HCT116 (cell line): ENCODE measurements around the gene KYAT1. TPM values are rescaled to one million over a fixed set of nuclear protein-coding genes. Genes with fewer than 3 reads are reported as not detected.

Experiments used
- ATAC-seq: fragments of 200-7000 bp; cut with Tn5 transposase; 2 replicates; pipeline ENCODE4 v1.9.1; 2020; ENCODE audit warnings: mild to moderate bottlenecking, moderate library complexity
- BruUV-seq: library from RNA; stranded (reverse); fragments of 400-500 nt; replicated peaks from 2 replicates; lab custom pipeline; 2021; lab: Mats Ljungman, UMichigan
- CTCF ChIA-PET: fragments of 300-600 bp; sonication (Branson Sonifier 250); formaldehyde crosslinking; loops from one replicate; lab custom pipeline; 2021; ENCODE audit warnings: antibody characterized with exemption; lab: Charles Lee
- POLR2A ChIA-PET: fragments of 300-600, 350-600 bp; sonication (Branson Sonifier 250); formaldehyde crosslinking; loops from one replicate; lab custom pipeline; 2021; ENCODE audit warnings: antibody characterized with exemption; lab: Charles Lee
- RAD21 ChIA-PET, 2 experiments: fragments of 300-600 bp; sonication (Branson Sonifier 250); formaldehyde crosslinking; loops; one replicate each; lab custom pipeline; 2023; ENCODE audit warnings: low total read pairs in 2 of 2; ENCODE audit not compliant: uncharacterized antibody in 2 of 2, unreplicated experiment in 2 of 2, low non-redundant PET in 1 of 2; lab: Charles Lee
- DNase-seq: peaks from one replicate; pipeline ENCODE4 v3.0.0-alpha.2; 2010; ENCODE audit warnings: low read depth, low spot score
- H2AFZ ChIP-seq: fragments of 200-600 bp; shearing (Covaris generic), sonication (generic); 2 replicates; pipeline ENCODE4 v1.6.1; 2017; ENCODE audit warnings: low read depth, mixed run types, mixed read lengths, antibody characterized with exemption, low read length; ENCODE audit not compliant: poor library complexity, severe bottlenecking
- H3K27ac ChIP-seq: 2 replicates; pipeline ENCODE4 v1.5.1; 2012; ENCODE audit warnings: low read depth, low read length
- H3K27me3 ChIP-seq: fragments of 200-600 bp; sonication (generic); 2 replicates; pipeline ENCODE4 v1.6.1; 2016; ENCODE audit warnings: mixed run types, low read length, mixed read lengths; ENCODE audit not compliant: insufficient read depth
- H3K36me3 ChIP-seq, 2 experiments: fragments of 200-500 bp in 1 of 2; fragments of 200-600 bp in 1 of 2; sonication (Bioruptor generic) in 1 of 2; sonication (generic) in 1 of 2; 2 replicates each; pipeline versions ENCODE4 v1.5.1 to v1.6.1; 2014 to 2016; ENCODE audit warnings: low read length in 2 of 2, inconsistent platforms in 1 of 2, mixed read lengths in 1 of 2, mixed run types in 1 of 2; ENCODE audit not compliant: insufficient read depth in 2 of 2, control insufficient read depth in 1 of 2
- H3K4me1 ChIP-seq, 2 experiments: fragments of 200-600 bp in 1 of 2; sonication (generic) in 1 of 2; 2 replicates each; pipeline versions ENCODE4 v1.5.1 to v1.6.1; 2012 to 2017; ENCODE audit warnings: low read length in 2 of 2, inconsistent platforms in 1 of 2, mild to moderate bottlenecking in 1 of 2, mixed read lengths in 1 of 2, mixed run types in 1 of 2, moderate library complexity in 1 of 2; ENCODE audit not compliant: insufficient read depth in 2 of 2, control insufficient read depth in 1 of 2
- H3K4me2 ChIP-seq: fragments of 200-600 bp; sonication (generic); 2 replicates; pipeline ENCODE4 v1.6.1; 2017; ENCODE audit warnings: mixed run types, low read length, mixed read lengths
- H3K4me3 ChIP-seq, 2 experiments: fragments of 200-600 bp in 1 of 2; sonication (generic) in 1 of 2; replicated peaks in 1 of 2; 2 replicates each; pipeline ENCODE4 v1.5.1; 2011 to 2016; ENCODE audit warnings: low read length in 2 of 2, control low read depth in 1 of 2, low read depth in 1 of 2, mild to moderate bottlenecking in 1 of 2, mixed read lengths in 1 of 2, mixed run types in 1 of 2
- H3K79me2 ChIP-seq: fragments of 200-600 bp; sonication (generic); 2 replicates; pipeline ENCODE4 v1.6.1; 2017; ENCODE audit warnings: mild to moderate bottlenecking, mixed run types, low read length, moderate library complexity, mixed read lengths; ENCODE audit not compliant: insufficient read depth
- H3K9ac ChIP-seq: fragments of 200-600 bp; sonication (generic); 2 replicates; pipeline ENCODE4 v1.6.1; 2016; ENCODE audit warnings: low read length, mixed read lengths
- H3K9me2 ChIP-seq: fragments of 200-600 bp; sonication (generic), shearing (Covaris generic); 2 replicates; pipeline ENCODE4 v1.6.1; 2017; ENCODE audit warnings: mixed run types, mild to moderate bottlenecking, moderate library complexity; ENCODE audit not compliant: insufficient read depth
- H3K9me3 ChIP-seq, 2 experiments: fragments of 200-500 bp in 1 of 2; fragments of 200-600 bp in 1 of 2; sonication (Bioruptor generic) in 1 of 2; sonication (generic) in 1 of 2; 2 replicates each; pipeline ENCODE4 v1.6.1; 2014 to 2017; ENCODE audit warnings: low read length in 2 of 2, mixed read lengths in 2 of 2, inconsistent platforms in 1 of 2, low read depth in 1 of 2, mild to moderate bottlenecking in 1 of 2, mixed run types in 1 of 2, moderate library complexity in 1 of 2; ENCODE audit not compliant: control insufficient read depth in 1 of 2, insufficient read depth in 1 of 2
- H4K20me1 ChIP-seq: fragments of 200-600 bp; sonication (generic), shearing (Covaris generic); 2 replicates; pipeline ENCODE4 v1.6.1; 2017; ENCODE audit warnings: mixed run types, mild to moderate bottlenecking, moderate library complexity; ENCODE audit not compliant: insufficient read depth
- CEBPB ChIP-seq: IDR thresholded peaks from 2 replicates; pipeline ENCODE4 v1.6.1; 2012; ENCODE audit warnings: low read depth
- EGR1 ChIP-seq: IDR thresholded peaks from 2 replicates; pipeline ENCODE4 v1.6.1; 2012; ENCODE audit warnings: low read depth
- EZH2 ChIP-seq: fragments of 200-600 bp; sonication (generic); IDR thresholded peaks from 2 replicates; pipeline ENCODE4 v1.6.1; 2017; ENCODE audit warnings: antibody characterized with exemption, mixed run types
- EZH2phosphoT487 ChIP-seq: fragments of 200-600 bp; IDR thresholded peaks from 2 replicates; pipeline ENCODE4 v1.6.1; 2018; ENCODE audit warnings: antibody characterized with exemption, borderline replicate concordance
- FOSL1 ChIP-seq: IDR thresholded peaks from 2 replicates; pipeline ENCODE4 v1.6.1; 2012; ENCODE audit warnings: low read depth
- JUND ChIP-seq: IDR thresholded peaks from 2 replicates; pipeline ENCODE4 v1.6.1; 2012
- POLR2A ChIP-seq: IDR thresholded peaks from 2 replicates; pipeline ENCODE4 v1.7.0; 2011; ENCODE audit warnings: borderline replicate concordance; ENCODE audit not compliant: insufficient read depth, insufficient read length; ENCODE audit errors: extremely low read depth
- POLR2AphosphoS5 ChIP-seq: IDR thresholded peaks from 2 replicates; pipeline ENCODE4 v1.6.1; 2011; ENCODE audit warnings: mild to moderate bottlenecking, low read depth, low read length, moderate library complexity
- RAD21 ChIP-seq: IDR thresholded peaks from 2 replicates; pipeline ENCODE4 v1.6.1; 2012; ENCODE audit warnings: low read depth, mild to moderate bottlenecking
- SIN3A ChIP-seq: IDR thresholded peaks from 2 replicates; pipeline ENCODE4 v1.6.1; 2012; ENCODE audit warnings: low read depth
- SRF ChIP-seq: IDR thresholded peaks from 2 replicates; pipeline ENCODE4 v1.6.1; 2012; ENCODE audit warnings: low read depth
- TCF7L2 ChIP-seq: IDR thresholded peaks from 2 replicates; pipeline ENCODE4 v1.7.0; 2011; ENCODE audit warnings: borderline replicate concordance, inconsistent platforms; ENCODE audit not compliant: insufficient read depth, insufficient read length; ENCODE audit errors: extremely low read depth
- YY1 ChIP-seq: IDR thresholded peaks from 2 replicates; pipeline ENCODE4 v1.6.1; 2011; ENCODE audit warnings: low read length, low read depth, moderate library complexity, mild to moderate bottlenecking; ENCODE audit not compliant: insufficient replicate concordance; ENCODE audit errors: extremely low read depth
- ZFX ChIP-seq: fragments of 450-650 bp; IDR thresholded peaks from 2 replicates; pipeline ENCODE4 v1.6.1; 2017
- ZNF274 ChIP-seq: fragments of 200-500 bp; sonication (Bioruptor generic); IDR thresholded peaks from 2 replicates; pipeline ENCODE4 v1.6.1; 2014; ENCODE audit warnings: mild to moderate bottlenecking, low read depth, low read length, inconsistent platforms
- intact Hi-C: fragments of 100-400 bp; cut with micrococcal nuclease; formaldehyde crosslinking; loops from 2 replicates; pipeline ENCODE4 v1.10.0; 2022
- total RNA-seq: library from RNA; stranded (reverse); gene quantifications from one replicate; pipeline ENCODE4 v1.2.1, GENCODE V29; 2021; ENCODE audit not compliant: unreplicated experiment
- TF ChIP-seq, protein P1 (sequence below): IDR thresholded peaks from 2 replicates; pipeline ENCODE4 v1.6.1; 2011; ENCODE audit warnings: mild to moderate bottlenecking, low read length, moderate library complexity; ENCODE audit not compliant: insufficient replicate concordance; ENCODE audit errors: extremely low read depth
- TF ChIP-seq, protein P2 (sequence below): IDR thresholded peaks from 2 replicates; pipeline ENCODE4 v1.6.1; 2012
- TF ChIP-seq, protein P3 (sequence below): IDR thresholded peaks from 2 replicates; pipeline ENCODE4 v1.6.1; 2012

KYAT1 gene
- total RNA-seq, 1 experiment from 2014 or later = 10.1 TPM

DNA sequence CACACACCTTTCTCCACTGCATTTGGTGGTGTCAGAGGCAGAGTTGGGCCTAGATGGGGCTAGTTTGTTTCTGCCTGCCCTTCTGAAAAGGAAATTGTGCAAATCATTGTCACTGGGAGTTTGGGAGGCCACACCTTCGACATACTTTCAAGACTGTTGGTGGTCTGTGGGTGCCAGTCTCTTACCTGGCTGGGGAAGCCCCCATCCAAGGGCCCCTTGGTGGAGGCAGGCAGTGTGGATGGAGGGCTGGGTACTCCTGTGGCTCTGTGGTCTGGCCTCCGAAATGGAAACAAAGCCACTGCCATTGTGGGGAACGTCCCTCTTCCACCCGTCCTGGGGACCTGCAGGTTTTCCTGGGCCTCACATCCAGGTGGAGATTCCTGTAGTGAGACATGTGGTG, 28.1 kb upstream of the KYAT1 start:
- RAD21 ChIA-PET = no interaction called here
- Histone ChIP-seq H3K27me3 (no peaks in the 10 kb centered on the region), H2AFZ (no peak overlapping the region), H4K20me1 (no peaks in the 10 kb centered on the region), H3K79me2 (peaks cover 15% of the 10 kb centered on the region; the same call in 1 of the 2 replicates), H3K27ac (no peak overlapping the region), H3K36me3 (peaks cover 6 to 14% of the 10 kb centered on the region in 2 experiments; a peak in 3 of 4 replicates), H3K4me3 (no peak overlapping the region), H3K4me2 (no peak overlapping the region), H3K9me2 (no peaks in the 10 kb centered on the region), H3K4me1 (peaks cover 14 to 32% of the 10 kb centered on the region in 2 experiments), H3K9me3 (no peaks in the 10 kb centered on the region), H3K9ac (no peak overlapping the region)
- TF ChIP-seq POLR2AphosphoS5 (no peak), POLR2A (no peak), ZFX (no peak), ZNF274 (no peak), FOSL1 (no peak)
- TF ChIP-seq, protein P1, sequence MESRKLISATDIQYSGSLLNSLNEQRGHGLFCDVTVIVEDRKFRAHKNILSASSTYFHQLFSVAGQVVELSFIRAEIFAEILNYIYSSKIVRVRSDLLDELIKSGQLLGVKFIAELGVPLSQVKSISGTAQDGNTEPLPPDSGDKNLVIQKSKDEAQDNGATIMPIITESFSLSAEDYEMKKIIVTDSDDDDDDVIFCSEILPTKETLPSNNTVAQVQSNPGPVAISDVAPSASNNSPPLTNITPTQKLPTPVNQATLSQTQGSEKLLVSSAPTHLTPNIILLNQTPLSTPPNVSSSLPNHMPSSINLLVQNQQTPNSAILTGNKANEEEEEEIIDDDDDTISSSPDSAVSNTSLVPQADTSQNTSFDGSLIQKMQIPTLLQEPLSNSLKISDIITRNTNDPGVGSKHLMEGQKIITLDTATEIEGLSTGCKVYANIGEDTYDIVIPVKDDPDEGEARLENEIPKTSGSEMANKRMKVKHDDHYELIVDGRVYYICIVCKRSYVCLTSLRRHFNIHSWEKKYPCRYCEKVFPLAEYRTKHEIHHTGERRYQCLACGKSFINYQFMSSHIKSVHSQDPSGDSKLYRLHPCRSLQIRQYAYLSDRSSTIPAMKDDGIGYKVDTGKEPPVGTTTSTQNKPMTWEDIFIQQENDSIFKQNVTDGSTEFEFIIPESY = no peak
- CTCF ChIA-PET = no interaction called here
- no TSS peak for BruUV-seq
- POLR2A ChIA-PET = no interaction called here
- DNase-seq (no peak), ATAC-seq (no peak)
- intact Hi-C loops = no loop called here

DNA sequence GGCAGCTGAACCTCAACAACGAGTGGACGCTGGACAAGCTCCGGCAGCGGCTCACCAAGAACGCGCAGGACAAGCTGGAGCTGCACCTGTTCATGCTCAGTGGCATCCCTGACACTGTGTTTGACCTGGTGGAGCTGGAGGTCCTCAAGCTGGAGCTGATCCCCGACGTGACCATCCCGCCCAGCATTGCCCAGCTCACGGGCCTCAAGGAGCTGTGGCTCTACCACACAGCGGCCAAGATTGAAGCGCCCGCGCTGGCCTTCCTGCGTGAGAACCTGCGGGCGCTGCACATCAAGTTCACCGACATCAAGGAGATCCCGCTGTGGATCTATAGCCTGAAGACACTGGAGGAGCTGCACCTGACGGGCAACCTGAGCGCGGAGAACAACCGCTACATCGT, 26.6 kb upstream of the KYAT1 start:
- Histone ChIP-seq H3K9me3 (no peaks in the 10 kb centered on the region), H3K36me3 (peaks cover 6 to 14% of the 10 kb centered on the region in 2 experiments; a peak in 3 of 4 replicates), H3K27me3 (no peaks in the 10 kb centered on the region), H3K79me2 (peaks cover 11% of the 10 kb centered on the region; the same call in 1 of the 2 replicates), H3K4me3 (no peak overlapping the region), H3K9me2 (no peaks in the 10 kb centered on the region), H3K27ac (no peak overlapping the region), H3K9ac (no peak overlapping the region), H3K4me2 (no peak overlapping the region), H4K20me1 (no peaks in the 10 kb centered on the region), H3K4me1 (peaks cover 21 to 40% of the 10 kb centered on the region in 2 experiments), H2AFZ (no peak overlapping the region)
- intact Hi-C loops = no loop called here
- DNase-seq = no peak
- POLR2A ChIA-PET = no interaction called here
- RAD21 ChIA-PET = no interaction called here
- ATAC-seq = no peak
- no TSS peak for BruUV-seq
- CTCF ChIA-PET = no interaction called here
- TF ChIP-seq ZFX (no peak), ZNF274 (no peak), RAD21 (no peak), EZH2 (no peak), CEBPB (no peak), SIN3A (no peak), TCF7L2 (no peak), FOSL1 (no peak), JUND (no peak), EZH2phosphoT487 (no peak), EGR1 (no peak), YY1 (no peak), SRF (no peak)
- TF ChIP-seq, protein P2, sequence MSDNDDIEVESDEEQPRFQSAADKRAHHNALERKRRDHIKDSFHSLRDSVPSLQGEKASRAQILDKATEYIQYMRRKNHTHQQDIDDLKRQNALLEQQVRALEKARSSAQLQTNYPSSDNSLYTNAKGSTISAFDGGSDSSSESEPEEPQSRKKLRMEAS = no peak
- TF ChIP-seq, protein P1 = no peak
- TF ChIP-seq, protein P3, sequence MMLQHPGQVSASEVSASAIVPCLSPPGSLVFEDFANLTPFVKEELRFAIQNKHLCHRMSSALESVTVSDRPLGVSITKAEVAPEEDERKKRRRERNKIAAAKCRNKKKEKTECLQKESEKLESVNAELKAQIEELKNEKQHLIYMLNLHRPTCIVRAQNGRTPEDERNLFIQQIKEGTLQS = no peak
